ENCODE data around the gene TTC9B. TPM values are rescaled to one million over a fixed set of nuclear protein-coding genes. Genes with fewer than 3 reads are reported as not detected.

Gene TTC9B
- total RNA-seq, 1 donor from 2014 or later = not detected

GRCh38 chr19:40205760-40206159, 12.4 kb downstream of the TTC9B start:
- Histone ChIP-seq H3K27me3 (no peaks in the 10 kb centered on the region), H3K4me3 (no peak overlapping the region), H3K9me3 (no peaks in the 10 kb centered on the region), H3K4me1 (no peaks in the 10 kb centered on the region), H3K27ac (no peak overlapping the region), H3K36me3 (peaks cover 45 to 65% of the 10 kb centered on the region in 2 donors)
- no peak for TF ChIP-seq CTCF (IDR thresholded peaks at IDR 0.05)
- intact Hi-C loops (cut with DNase I) = no loop called here
- DNase-seq (ENCODE audit: low spot score in 2 of 2) = no peak

DNA sequence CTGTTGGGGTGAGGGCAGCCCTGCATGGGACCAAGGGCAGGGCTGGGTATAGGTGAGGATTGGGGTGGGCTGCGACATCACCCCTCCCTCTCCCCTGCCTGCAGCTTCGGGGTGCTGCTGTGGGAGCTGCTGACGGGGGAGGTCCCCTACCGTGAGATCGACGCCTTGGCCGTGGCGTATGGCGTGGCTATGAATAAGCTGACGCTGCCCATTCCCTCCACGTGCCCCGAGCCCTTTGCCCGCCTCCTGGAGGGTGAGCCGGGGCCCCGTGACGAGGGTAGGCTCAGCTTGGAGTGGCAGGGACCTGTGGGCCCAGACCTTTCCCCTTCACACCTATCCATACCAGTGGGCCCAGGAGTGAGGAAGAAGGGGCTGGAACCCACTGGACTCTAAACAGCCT, 13.8 kb downstream of the TTC9B start:
- Histone ChIP-seq H3K27ac (no peak overlapping the region), H3K9me3 (no peaks in the 10 kb centered on the region), H3K4me1 (no peaks in the 10 kb centered on the region), H3K36me3 (peaks cover 35 to 55% of the 10 kb centered on the region in 2 donors), H3K4me3 (no peak overlapping the region), H3K27me3 (no peaks in the 10 kb centered on the region)
- TF ChIP-seq CTCF (IDR thresholded peaks at IDR 0.05) = no peak
- intact Hi-C loops (cut with DNase I) = no loop called here
- DNase-seq (ENCODE audit: low spot score in 2 of 2) = no peak

DNA sequence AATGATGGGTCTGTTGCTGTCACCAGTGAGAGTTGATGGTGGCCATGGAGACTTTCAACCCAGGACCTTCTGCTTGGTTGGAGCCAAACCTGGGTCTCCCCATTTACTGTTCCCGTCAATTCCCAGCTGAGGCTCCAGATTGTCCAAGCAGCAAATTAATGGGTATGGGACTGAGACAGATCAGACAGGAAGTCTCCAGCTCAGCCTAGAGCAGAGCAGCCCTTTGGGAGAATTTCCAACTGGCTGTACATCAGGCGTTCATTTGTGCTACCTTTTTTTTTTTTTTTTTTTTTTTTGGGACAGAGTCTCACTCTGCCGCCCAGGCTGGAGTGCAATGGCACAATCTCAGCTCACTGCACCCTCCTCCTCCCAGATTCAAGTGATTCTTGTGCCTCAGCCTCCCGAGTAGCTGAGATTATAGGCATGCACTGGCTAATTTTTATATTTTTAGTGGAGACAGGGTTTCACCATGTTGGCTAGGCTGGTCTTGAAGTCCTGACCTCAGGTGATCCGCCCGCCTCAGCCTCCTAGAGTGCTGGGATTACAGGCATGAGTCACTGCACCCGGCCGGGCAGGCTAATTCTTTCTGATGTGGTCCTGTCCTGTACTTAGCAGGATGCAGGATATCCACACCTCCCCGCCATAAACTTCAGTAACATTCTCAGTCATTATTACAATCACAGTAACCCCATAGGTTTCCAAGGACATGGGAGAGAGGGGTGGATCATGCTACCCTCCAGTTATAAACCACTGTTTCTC, 17.7 kb downstream of the TTC9B start:
- Histone ChIP-seq H3K27ac (no peak overlapping the region), H3K27me3 (no peaks in the 10 kb centered on the region), H3K36me3 (peaks cover 20 to 44% of the 10 kb centered on the region in 2 donors), H3K9me3 (no peaks in the 10 kb centered on the region), H3K4me3 (no peak overlapping the region), H3K4me1 (no peaks in the 10 kb centered on the region)
- intact Hi-C loops (cut with DNase I) = no loop called here
- no peak for DNase-seq (ENCODE audit: low spot score in 2 of 2)
- no peak for TF ChIP-seq CTCF (IDR thresholded peaks at IDR 0.05)

DNA sequence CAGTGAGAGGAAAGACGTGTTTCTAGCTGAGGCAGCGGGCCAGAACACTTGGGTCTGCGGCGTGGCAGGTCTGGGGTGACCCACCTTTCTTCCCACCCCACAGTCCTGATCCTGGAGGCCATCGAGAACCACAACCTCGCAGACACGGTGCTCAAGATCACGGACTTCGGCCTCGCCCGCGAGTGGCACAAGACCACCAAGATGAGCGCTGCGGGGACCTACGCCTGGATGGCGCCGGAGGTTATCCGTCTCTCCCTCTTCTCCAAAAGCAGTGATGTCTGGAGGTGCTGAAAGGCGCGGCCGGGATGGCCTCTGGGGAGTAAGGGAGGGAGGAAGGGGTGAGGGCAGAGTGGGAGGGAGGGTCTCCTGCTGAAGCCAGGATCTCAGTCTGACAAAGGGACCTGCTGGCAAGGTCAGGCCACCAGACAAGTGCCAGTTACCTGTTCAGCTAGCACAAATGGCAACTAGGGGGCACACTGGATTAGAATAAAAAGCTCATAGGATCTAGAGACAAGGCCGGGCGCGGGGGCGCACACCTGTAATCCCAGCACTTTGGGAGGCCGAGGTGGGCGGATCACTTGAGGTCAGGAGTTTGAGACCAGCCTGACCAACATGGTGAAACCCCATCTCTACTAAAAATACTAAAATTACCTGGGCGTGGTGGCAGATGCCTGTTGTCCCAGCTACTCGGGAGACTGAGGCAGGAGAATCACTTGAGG, 19.8 kb downstream of the TTC9B start:
- H3K4me1 ChIP-seq = peaks cover 0 to 4% of the 10 kb centered on the region in 2 donors
- intact Hi-C loops (cut with DNase I) = no loop called here
- H3K27ac ChIP-seq = no peak overlapping the region
- H3K9me3 ChIP-seq = no peaks in the 10 kb centered on the region
- peaks cover 2 to 23% of the 10 kb centered on the region in 2 donors for H3K36me3 ChIP-seq
- H3K4me3 ChIP-seq = no peak overlapping the region
- no peaks in the 10 kb centered on the region for H3K27me3 ChIP-seq
- TF ChIP-seq CTCF (IDR thresholded peaks at IDR 0.05) = no peak
- no peak for DNase-seq (ENCODE audit: low spot score in 2 of 2)

- Histone ChIP-seq H3K4me3 (no peak overlapping the region), H3K9me3 (no peaks in the 10 kb centered on the region), H3K36me3 (peaks cover 0 to 4% of the 10 kb centered on the region in 2 donors), H3K27ac (no peak overlapping the region), H3K4me1 (peaks cover 9 to 22% of the 10 kb centered on the region in 2 donors), H3K27me3 (no peaks in the 10 kb centered on the region)
- intact Hi-C loops (cut with DNase I) = loop anchor here (5.0 kb wide), 4 partner anchors 154 to 346 kb away; partner anchors contain the start of genes C19orf47, FBL, PLD3 and PSMC4
- no peak for DNase-seq (ENCODE audit: low spot score in 2 of 2)
- no peak for TF ChIP-seq CTCF (IDR thresholded peaks at IDR 0.05)
Measured at GRCh38 chr19:40193587-40193849, 24.7 kb downstream of the TTC9B start.
